SK-N-MC (cell line): ENCODE results near the gene CDC14A.
A peak's percentile ranks its signal among the peaks of the same experiment; 100 is the strongest.

Experiments used
- DNase-seq: peaks from one replicate; pipeline ENCODE4 v3.0.0-alpha.2; 2011; ENCODE audit warnings: low read depth, low spot score
- H3K27ac ChIP-seq: fragments of 200-600 bp; sonication (generic); 2 replicates; pipeline ENCODE4 v1.5.1; 2016; ENCODE audit warnings: mixed run types
- H3K36me3 ChIP-seq: fragments of 200-600 bp; sonication (generic); 2 replicates; pipeline ENCODE4 v1.6.1; 2017; ENCODE audit warnings: antibody characterized with exemption, low read length, mixed read lengths; ENCODE audit not compliant: insufficient read depth
- H3K4me3 ChIP-seq: fragments of 200-600 bp; sonication (generic); 2 replicates; pipeline ENCODE4 v1.5.1; 2016
- H3K9ac ChIP-seq: fragments of 200-600 bp; sonication (generic); 2 replicates; pipeline ENCODE4 v1.8.0; 2017; ENCODE audit warnings: mixed run types, mixed read lengths; ENCODE audit not compliant: insufficient read length
- H3K9me3 ChIP-seq: fragments of 200-600 bp; sonication (generic); 2 replicates; pipeline ENCODE4 v1.6.1; 2017; ENCODE audit warnings: low read depth, mild to moderate bottlenecking, antibody characterized with exemption, low read length, moderate library complexity, mixed read lengths
- EZH2 ChIP-seq: fragments of 200-600 bp; sonication (generic); IDR thresholded peaks from one replicate; pipeline ENCODE4 v1.6.1; 2017; ENCODE audit warnings: antibody characterized with exemption
- FOXP2 ChIP-seq: optimal IDR thresholded peaks from 2 replicates; pipeline ENCODE3; 2011; ENCODE audit warnings: mild to moderate bottlenecking, moderate library complexity; ENCODE audit not compliant: insufficient read depth; ENCODE audit errors: extremely low read length, control extremely low read depth
- POLR2AphosphoS5 ChIP-seq: IDR thresholded peaks from 2 replicates; pipeline ENCODE4 v1.6.1; 2012; ENCODE audit warnings: mild to moderate bottlenecking, low read depth, low read length, borderline replicate concordance

CDC14A gene

GRCh38 chr1:100347009-100347966 is 5.0 kb upstream of the CDC14A start:
- no peak overlapping the region for H3K9ac ChIP-seq
- H3K9me3 ChIP-seq: no peaks in the 10 kb centered on the region
- no peak for DNase-seq
- no peaks in the 10 kb centered on the region for H3K36me3 ChIP-seq
- H3K4me3 ChIP-seq: no peak overlapping the region
- H3K27ac ChIP-seq: no peak overlapping the region
- no peak for TF ChIP-seq POLR2AphosphoS5
- no peak for TF ChIP-seq EZH2
- no peak for TF ChIP-seq FOXP2

- H3K27ac ChIP-seq: no peak overlapping the region
- H3K36me3 ChIP-seq: no peaks in the 10 kb centered on the region
- H3K9me3 ChIP-seq: no peaks in the 10 kb centered on the region
- H3K4me3 ChIP-seq: no peak overlapping the region
- DNase-seq: no peak
- TF ChIP-seq POLR2AphosphoS5 (no peak), EZH2 (no peak), FOXP2 (no peak)
- no peak overlapping the region for H3K9ac ChIP-seq
Measured at GRCh38 chr1:100348549-100349144, 3.7 kb upstream of the CDC14A start.

GRCh38 chr1:100349246-100349645 is 3.1 kb upstream of the CDC14A start:
- no peak overlapping the region for H3K9ac ChIP-seq
- no peak for DNase-seq
- H3K36me3 ChIP-seq: no peaks in the 10 kb centered on the region
- TF ChIP-seq POLR2AphosphoS5 (no peak), EZH2 (no peak), FOXP2 (no peak)
- H3K4me3 ChIP-seq: no peak overlapping the region
- no peak overlapping the region for H3K27ac ChIP-seq
- no peaks in the 10 kb centered on the region for H3K9me3 ChIP-seq

GRCh38 chr1:100350787-100351094 is 1.6 kb upstream of the CDC14A start:
- DNase-seq: no peak
- H3K27ac ChIP-seq: peak overlapping the region; percentile 91
- TF ChIP-seq EZH2: no peak
- no peak for TF ChIP-seq FOXP2
- TF ChIP-seq POLR2AphosphoS5: no peak
- no peaks in the 10 kb centered on the region for H3K36me3 ChIP-seq
- no peaks in the 10 kb centered on the region for H3K9me3 ChIP-seq
- peak overlapping the region; percentile 85 for H3K4me3 ChIP-seq
- H3K9ac ChIP-seq: no peak overlapping the region

GRCh38 chr1:100351095-100351887 is 1.0 kb upstream of the CDC14A start:
- H3K9me3 ChIP-seq: no peaks in the 10 kb centered on the region
- H3K9ac ChIP-seq: peak overlapping the region; percentile 68
- TF ChIP-seq FOXP2 (no peak), POLR2AphosphoS5 (peak; percentile 93), EZH2 (no peak)
- peak overlapping the region; percentile 85 for H3K4me3 ChIP-seq
- H3K27ac ChIP-seq: peak overlapping the region; percentile 91
- DNase-seq: peak; percentile 84
- no peaks in the 10 kb centered on the region for H3K36me3 ChIP-seq

GRCh38 chr1:100353071-100353801 is 930 bp downstream of the CDC14A start:
- no peaks in the 10 kb centered on the region for H3K9me3 ChIP-seq
- H3K4me3 ChIP-seq: peak overlapping the region; percentile 85
- peak overlapping the region; percentile 71 for H3K9ac ChIP-seq
- TF ChIP-seq FOXP2 (no peak), EZH2 (no peak), POLR2AphosphoS5 (no peak)
- no peak for DNase-seq
- no peaks in the 10 kb centered on the region for H3K36me3 ChIP-seq
- no peak overlapping the region for H3K27ac ChIP-seq

GRCh38 chr1:100353988-100354387 is 1.7 kb downstream of the CDC14A start:
- DNase-seq: no peak
- Histone ChIP-seq H3K4me3 (peak overlapping the region; percentile 85), H3K36me3 (no peaks in the 10 kb centered on the region), H3K27ac (no peak overlapping the region), H3K9ac (no peak overlapping the region), H3K9me3 (no peaks in the 10 kb centered on the region)
- no peak for TF ChIP-seq FOXP2
- no peak for TF ChIP-seq EZH2

- H3K36me3 ChIP-seq: no peaks in the 10 kb centered on the region
- H3K4me3 ChIP-seq: no peak overlapping the region
- no peak overlapping the region for H3K9ac ChIP-seq
- DNase-seq: no peak
- TF ChIP-seq FOXP2: no peak
- no peak for TF ChIP-seq POLR2AphosphoS5
- TF ChIP-seq EZH2: no peak
- H3K9me3 ChIP-seq: no peaks in the 10 kb centered on the region
- H3K27ac ChIP-seq: no peak overlapping the region
Measured at GRCh38 chr1:100354971-100355394, 2.7 kb downstream of the CDC14A start.
